Effector memory CD4-positive, alpha-beta T cell (primary cell): ENCODE measurements around the gene PRPF31.
A peak's percentile ranks its signal among the peaks of the same experiment; 100 is the strongest.
"Not testable (repeated sequence)": the region's sequence is repeated elsewhere in the genome, so short reads cannot be mapped to it uniquely, and the experiment has no call there.

ENCODE experiments used
- DNase-seq, 3 donors: peaks; one replicate each; pipeline ENCODE4 v3.0.0-alpha.2; 2020
- H3K27ac ChIP-seq: 2 replicates; pipeline ENCODE4 v1.7.0; 2013; ENCODE audit warnings: mild to moderate bottlenecking, low read length, moderate library complexity; ENCODE audit not compliant: insufficient read depth, poor library complexity, severe bottlenecking
- H3K27me3 ChIP-seq: replicated peaks from 2 replicates; pipeline ENCODE4 v1.7.0; 2013; ENCODE audit warnings: mild to moderate bottlenecking, low read length; ENCODE audit not compliant: insufficient read depth, control insufficient read depth, poor library complexity, severe bottlenecking
- H3K36me3 ChIP-seq: 2 replicates; pipeline ENCODE4 v1.7.0; 2013; ENCODE audit warnings: mild to moderate bottlenecking, low read length, moderate library complexity; ENCODE audit not compliant: control insufficient read depth, insufficient read depth
- H3K4me1 ChIP-seq: 2 replicates; pipeline ENCODE4 v1.7.0; 2013; ENCODE audit warnings: low read length, mild to moderate bottlenecking; ENCODE audit not compliant: control insufficient read depth, insufficient read depth, poor library complexity, severe bottlenecking
- H3K4me3 ChIP-seq: 2 replicates; pipeline ENCODE4 v1.7.0; 2013; ENCODE audit warnings: low read length, low read depth, mild to moderate bottlenecking; ENCODE audit not compliant: insufficient read depth, poor library complexity, severe bottlenecking
- H3K9me3 ChIP-seq: 2 replicates; pipeline ENCODE4 v1.7.0; 2013; ENCODE audit warnings: mild to moderate bottlenecking, low read length, moderate library complexity; ENCODE audit not compliant: control insufficient read depth

PRPF31 gene

GRCh38 chr19:54095859-54096616 lies 19.5 kb upstream of the PRPF31 start:
- not testable (repeated sequence) for H3K9me3 ChIP-seq, H3K27ac ChIP-seq, H3K36me3 ChIP-seq, H3K27me3 ChIP-seq
- peak overlapping the region; percentile 37 for H3K4me3 ChIP-seq
- peak; percentile 18 to 31 (median 28) for DNase-seq
- peaks cover 12% of the 10 kb centered on the region for H3K4me1 ChIP-seq

GRCh38 chr19:54096617-54097106 lies 18.9 kb upstream of the PRPF31 start:
- DNase-seq = no peak
- H3K4me3 ChIP-seq = no peak overlapping the region
- H3K27ac ChIP-seq = no peak overlapping the region
- H3K4me1 ChIP-seq = peaks cover 12% of the 10 kb centered on the region
- H3K36me3 ChIP-seq = no peaks in the 10 kb centered on the region
- no peaks in the 10 kb centered on the region for H3K27me3 ChIP-seq
- no peaks in the 10 kb centered on the region for H3K9me3 ChIP-seq

- Histone ChIP-seq H3K27ac (no peak overlapping the region), H3K36me3 (no peaks in the 10 kb centered on the region), H3K4me3 (no peak overlapping the region), H3K4me1 (peaks cover 16% of the 10 kb centered on the region), H3K27me3 (no peaks in the 10 kb centered on the region), H3K9me3 (no peaks in the 10 kb centered on the region)
- no peak for DNase-seq
Observed at GRCh38 chr19:54099190-54099902, 16.2 kb upstream of the PRPF31 start.

- not testable (repeated sequence) for H3K9me3 ChIP-seq, DNase-seq
Observed at GRCh38 chr19:54099903-54100255, 15.7 kb upstream of the PRPF31 start.

GRCh38 chr19:54100561-54100960 lies 15.0 kb upstream of the PRPF31 start, which contains the start of gene OSCAR:
Gene OSCAR (minus strand): TSS chr19:54100803. CDS start chr19:54100792, 11 bp downstream.
- Histone ChIP-seq H3K36me3 (peaks cover 2% of the 10 kb centered on the region), H3K27me3 (no peaks in the 10 kb centered on the region), H3K4me3 (no peak within 1 kb of the TSS), H3K4me1 (peaks cover 10% of the 10 kb centered on the region), H3K9me3 (no peaks in the 10 kb centered on the region), H3K27ac (no peak within 1 kb of the TSS)
- no peak for DNase-seq

More at GRCh38 chr19:54099903-54100255, 15.7 kb upstream of the PRPF31 start:
- H3K4me3 ChIP-seq, H3K36me3 ChIP-seq, H3K27me3 ChIP-seq, H3K27ac ChIP-seq: not testable (repeated sequence)
- H3K4me1 ChIP-seq = peaks cover 16% of the 10 kb centered on the region

- Histone ChIP-seq H3K9me3 (no peaks in the 10 kb centered on the region), H3K27ac (peak within 1 kb of the TSS; percentile 69), H3K27me3 (no peaks in the 10 kb centered on the region), H3K4me3 (peak within 1 kb of the TSS; percentile 84), H3K36me3 (peaks cover 16% of the 10 kb centered on the region), H3K4me1 (peaks cover 4% of the 10 kb centered on the region)
- DNase-seq = peak; percentile 96 to 98 (median 96)
Observed at GRCh38 chr19:54102421-54103169, 13.0 kb upstream of the PRPF31 start, which contains the start of gene NDUFA3. Gene NDUFA3 (plus strand): TSS chr19:54102855. CDS start chr19:54102879, 24 bp downstream.

GRCh38 chr19:54104998-54105715 lies 10.4 kb upstream of the PRPF31 start:
- peaks cover 41% of the 10 kb centered on the region for H3K36me3 ChIP-seq

GRCh38 chr19:54105796-54106195 lies 9.8 kb upstream of the PRPF31 start:
- peaks cover 4% of the 10 kb centered on the region for H3K4me1 ChIP-seq
- H3K27ac ChIP-seq = no peak overlapping the region
- no peaks in the 10 kb centered on the region for H3K9me3 ChIP-seq
- no peak for DNase-seq
- peaks cover 48% of the 10 kb centered on the region for H3K36me3 ChIP-seq
- H3K4me3 ChIP-seq = no peak overlapping the region
- H3K27me3 ChIP-seq = no peaks in the 10 kb centered on the region

More at GRCh38 chr19:54104998-54105715, 10.4 kb upstream of the PRPF31 start:
- Histone ChIP-seq H3K4me1 (peaks cover 4% of the 10 kb centered on the region), H3K9me3 (no peaks in the 10 kb centered on the region), H3K4me3 (no peak overlapping the region), H3K27ac (no peak overlapping the region), H3K27me3 (no peaks in the 10 kb centered on the region)
- no peak for DNase-seq

- H3K9me3 ChIP-seq = no peaks in the 10 kb centered on the region
- H3K27ac ChIP-seq = no peak overlapping the region
- no peak for DNase-seq
- H3K4me1 ChIP-seq = peaks cover 4% of the 10 kb centered on the region
- H3K4me3 ChIP-seq = no peak overlapping the region
- no peaks in the 10 kb centered on the region for H3K27me3 ChIP-seq
- H3K36me3 ChIP-seq = peaks cover 51% of the 10 kb centered on the region
Observed at GRCh38 chr19:54106716-54107115, 8.8 kb upstream of the PRPF31 start.
